ENCODE data around the gene C2CD4A.

Gene C2CD4A

GRCh38 chr15:62109982-62110851 is 43.4 kb downstream of the C2CD4A start:
- H3K4me3 ChIP-seq (replicated peaks; ENCODE audit: insufficient read depth, low read length), result no peak overlapping the region
- TF ChIP-seq CTCF (IDR thresholded peaks at IDR 0.05; ENCODE audit: insufficient read depth, low read length), result no peak
- no peak for TF ChIP-seq POLR2AphosphoS5 (IDR thresholded peaks at IDR 0.05; ENCODE audit: low read depth)
- TF ChIP-seq GABPA (IDR thresholded peaks at IDR 0.05; ENCODE audit: low read depth), result no peak
- TF ChIP-seq, protein P1, sequence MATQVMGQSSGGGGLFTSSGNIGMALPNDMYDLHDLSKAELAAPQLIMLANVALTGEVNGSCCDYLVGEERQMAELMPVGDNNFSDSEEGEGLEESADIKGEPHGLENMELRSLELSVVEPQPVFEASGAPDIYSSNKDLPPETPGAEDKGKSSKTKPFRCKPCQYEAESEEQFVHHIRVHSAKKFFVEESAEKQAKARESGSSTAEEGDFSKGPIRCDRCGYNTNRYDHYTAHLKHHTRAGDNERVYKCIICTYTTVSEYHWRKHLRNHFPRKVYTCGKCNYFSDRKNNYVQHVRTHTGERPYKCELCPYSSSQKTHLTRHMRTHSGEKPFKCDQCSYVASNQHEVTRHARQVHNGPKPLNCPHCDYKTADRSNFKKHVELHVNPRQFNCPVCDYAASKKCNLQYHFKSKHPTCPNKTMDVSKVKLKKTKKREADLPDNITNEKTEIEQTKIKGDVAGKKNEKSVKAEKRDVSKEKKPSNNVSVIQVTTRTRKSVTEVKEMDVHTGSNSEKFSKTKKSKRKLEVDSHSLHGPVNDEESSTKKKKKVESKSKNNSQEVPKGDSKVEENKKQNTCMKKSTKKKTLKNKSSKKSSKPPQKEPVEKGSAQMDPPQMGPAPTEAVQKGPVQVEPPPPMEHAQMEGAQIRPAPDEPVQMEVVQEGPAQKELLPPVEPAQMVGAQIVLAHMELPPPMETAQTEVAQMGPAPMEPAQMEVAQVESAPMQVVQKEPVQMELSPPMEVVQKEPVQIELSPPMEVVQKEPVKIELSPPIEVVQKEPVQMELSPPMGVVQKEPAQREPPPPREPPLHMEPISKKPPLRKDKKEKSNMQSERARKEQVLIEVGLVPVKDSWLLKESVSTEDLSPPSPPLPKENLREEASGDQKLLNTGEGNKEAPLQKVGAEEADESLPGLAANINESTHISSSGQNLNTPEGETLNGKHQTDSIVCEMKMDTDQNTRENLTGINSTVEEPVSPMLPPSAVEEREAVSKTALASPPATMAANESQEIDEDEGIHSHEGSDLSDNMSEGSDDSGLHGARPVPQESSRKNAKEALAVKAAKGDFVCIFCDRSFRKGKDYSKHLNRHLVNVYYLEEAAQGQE (IDR thresholded peaks at IDR 0.05; ENCODE audit: insufficient replicate concordance, low read depth), result no peak
- no peak for TF ChIP-seq SPI1 (IDR thresholded peaks at IDR 0.05; ENCODE audit: borderline replicate concordance, low read depth)
- H3K27me3 ChIP-seq (ENCODE audit: insufficient read depth, poor library complexity, severe bottlenecking), result peaks cover 3% of the 10 kb centered on the region
- no peak overlapping the region for H3K27ac ChIP-seq (replicated peaks)
- no peak for DNase-seq (ENCODE audit: low read depth in 1 of 2, low spot score in 1 of 2)

DNA sequence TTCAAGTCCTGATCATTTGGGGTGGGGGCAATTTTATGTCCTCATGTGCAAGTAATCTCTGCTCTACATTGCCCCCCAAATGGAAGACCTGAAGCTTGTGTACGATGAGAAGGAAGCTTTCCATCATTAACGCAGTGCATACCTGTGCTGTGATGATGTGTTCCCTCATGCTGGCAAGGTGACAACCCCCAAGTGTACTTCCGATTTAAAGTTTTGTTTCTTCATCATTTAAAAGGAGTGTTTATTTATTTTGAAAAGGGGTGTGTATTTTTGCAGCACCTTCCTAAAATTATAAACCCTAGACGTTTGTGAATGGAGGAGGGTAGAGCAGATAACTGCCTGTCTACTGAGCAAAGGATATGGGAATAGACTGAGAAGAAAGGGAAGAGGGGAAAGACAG is 45.3 kb downstream of the C2CD4A start:
- TF ChIP-seq GABPA (IDR thresholded peaks at IDR 0.05; ENCODE audit: low read depth), result no peak
- TF ChIP-seq, protein P1 (IDR thresholded peaks at IDR 0.05; ENCODE audit: insufficient replicate concordance, low read depth), result no peak
- TF ChIP-seq SPI1 (IDR thresholded peaks at IDR 0.05; ENCODE audit: borderline replicate concordance, low read depth), result no peak
- no peak for TF ChIP-seq POLR2AphosphoS5 (IDR thresholded peaks at IDR 0.05; ENCODE audit: low read depth)
- TF ChIP-seq CTCF (IDR thresholded peaks at IDR 0.05; ENCODE audit: insufficient read depth, low read length), result no peak
- Histone ChIP-seq H3K27ac (replicated peaks) (no peak overlapping the region), H3K4me3 (replicated peaks; ENCODE audit: insufficient read depth, low read length) (no peak overlapping the region), H3K27me3 (ENCODE audit: insufficient read depth, poor library complexity, severe bottlenecking) (peaks cover 3% of the 10 kb centered on the region)
- DNase-seq (ENCODE audit: low read depth in 1 of 2, low spot score in 1 of 2), result no peak

- TF ChIP-seq SPI1 (IDR thresholded peaks at IDR 0.05; ENCODE audit: borderline replicate concordance, low read depth), result no peak
- TF ChIP-seq POLR2AphosphoS5 (IDR thresholded peaks at IDR 0.05; ENCODE audit: low read depth), result no peak
- TF ChIP-seq, protein P1 (IDR thresholded peaks at IDR 0.05; ENCODE audit: insufficient replicate concordance, low read depth), result no peak
- TF ChIP-seq GABPA (IDR thresholded peaks at IDR 0.05; ENCODE audit: low read depth), result no peak
- no peak for TF ChIP-seq CTCF (IDR thresholded peaks at IDR 0.05; ENCODE audit: insufficient read depth, low read length)
- peaks cover 3% of the 10 kb centered on the region for H3K27me3 ChIP-seq (ENCODE audit: insufficient read depth, poor library complexity, severe bottlenecking)
- H3K27ac ChIP-seq (replicated peaks), result no peak overlapping the region
- H3K4me3 ChIP-seq (replicated peaks; ENCODE audit: insufficient read depth, low read length), result no peak overlapping the region
- DNase-seq (ENCODE audit: low read depth in 1 of 2, low spot score in 1 of 2), result no peak
Measured at GRCh38 chr15:62112616-62113593, 46.1 kb downstream of the C2CD4A start.

Measured in HL-60 (cell line).